ENCODE results near the gene EOMES. TPM values are rescaled to one million over a fixed set of nuclear protein-coding genes. Genes with fewer than 3 reads are reported as not detected.

The EOMES gene
- total RNA-seq, 1 experiment from 2014 or later = 0.20 TPM

DNA sequence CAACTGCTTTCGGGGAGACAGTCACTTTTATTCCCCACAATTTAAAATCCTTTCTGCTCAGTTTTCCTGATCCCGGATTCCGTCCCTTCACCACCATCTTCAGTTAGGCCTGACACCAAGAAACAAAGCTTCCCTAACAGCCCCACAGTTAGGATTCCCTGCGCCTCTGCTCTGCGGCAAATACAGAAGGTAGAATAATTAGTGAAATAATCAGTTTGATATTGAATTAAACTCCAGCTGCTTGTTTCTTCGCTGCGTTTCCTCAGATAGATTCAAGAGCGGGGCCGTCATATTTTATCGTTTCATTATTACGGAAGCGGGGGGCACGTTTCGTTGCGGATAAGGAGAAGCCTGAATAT lies 1.3 kb upstream of the EOMES start:
- no peak for DNase-seq (ENCODE audit: low spot score)
- in situ Hi-C loops (cut with HindIII; ENCODE audit: low sequenced_read_pairs) = no loop called here

DNA sequence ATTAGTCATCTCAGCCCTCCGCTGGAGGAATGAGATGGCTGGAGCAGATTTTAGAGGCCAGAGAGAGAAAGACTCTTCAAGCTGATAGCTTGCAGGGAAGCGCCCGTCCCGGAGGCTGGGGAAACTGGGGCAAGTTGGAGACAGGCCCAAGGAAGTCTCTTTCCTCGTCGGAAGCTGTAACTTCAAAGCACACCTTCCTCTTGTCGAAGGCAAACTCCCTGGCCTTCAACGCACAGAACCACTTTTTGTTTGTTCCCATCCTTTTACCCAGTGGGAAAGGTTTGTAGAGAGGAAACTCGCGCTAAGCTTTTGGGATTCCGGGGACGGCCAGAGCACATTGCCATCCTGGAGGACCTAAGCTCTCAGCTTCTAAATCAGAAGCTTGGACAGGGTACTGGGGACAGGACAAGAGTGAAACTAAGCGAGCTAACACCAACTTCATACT lies 900 bp upstream of the EOMES start:
- DNase-seq (ENCODE audit: low spot score) = peak; percentile 9
- in situ Hi-C loops (cut with HindIII; ENCODE audit: low sequenced_read_pairs) = no loop called here

DNA sequence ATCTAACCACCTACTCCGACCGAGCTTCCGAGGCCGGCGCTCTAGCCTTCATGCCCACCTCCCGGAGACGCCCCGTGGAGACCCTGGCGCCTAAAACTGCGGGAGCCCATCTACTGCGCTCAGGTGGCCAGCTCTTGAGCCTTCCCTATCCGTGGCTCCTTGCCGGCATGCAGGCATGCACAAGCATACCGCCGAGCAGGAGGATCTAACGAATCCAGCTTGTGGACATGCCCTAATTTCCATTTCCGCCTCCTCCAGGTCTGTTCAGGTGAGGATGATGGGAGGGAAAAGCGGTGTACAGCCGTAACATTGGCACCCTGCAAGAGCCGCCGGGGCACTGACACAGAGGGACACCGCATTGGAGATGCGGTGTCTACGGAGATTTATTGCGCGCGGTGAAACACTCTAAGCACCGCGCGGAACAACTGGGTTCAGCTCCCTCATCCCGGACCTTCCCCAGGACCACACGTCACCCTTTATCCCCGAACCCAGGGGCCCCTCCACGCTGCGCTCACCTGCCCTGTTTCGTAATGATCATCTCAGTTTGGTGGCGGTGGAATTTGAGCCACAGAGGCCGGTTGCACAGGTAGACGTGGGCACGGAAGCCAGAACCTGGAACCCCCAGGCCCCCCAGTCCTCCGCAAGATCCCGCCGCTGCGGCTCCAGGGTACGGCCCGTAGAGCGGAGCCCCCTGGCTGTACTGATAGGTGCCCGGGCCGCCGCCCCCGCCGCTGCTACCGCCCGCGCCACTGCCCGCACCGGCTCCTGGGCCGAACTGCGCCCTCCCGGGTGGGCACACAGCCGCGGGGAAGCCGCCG lies 1.0 kb downstream of the EOMES start:
- in situ Hi-C loops (cut with HindIII; ENCODE audit: low sequenced_read_pairs) = no loop called here
- peak; percentile 85 for DNase-seq (ENCODE audit: low spot score)

DNA sequence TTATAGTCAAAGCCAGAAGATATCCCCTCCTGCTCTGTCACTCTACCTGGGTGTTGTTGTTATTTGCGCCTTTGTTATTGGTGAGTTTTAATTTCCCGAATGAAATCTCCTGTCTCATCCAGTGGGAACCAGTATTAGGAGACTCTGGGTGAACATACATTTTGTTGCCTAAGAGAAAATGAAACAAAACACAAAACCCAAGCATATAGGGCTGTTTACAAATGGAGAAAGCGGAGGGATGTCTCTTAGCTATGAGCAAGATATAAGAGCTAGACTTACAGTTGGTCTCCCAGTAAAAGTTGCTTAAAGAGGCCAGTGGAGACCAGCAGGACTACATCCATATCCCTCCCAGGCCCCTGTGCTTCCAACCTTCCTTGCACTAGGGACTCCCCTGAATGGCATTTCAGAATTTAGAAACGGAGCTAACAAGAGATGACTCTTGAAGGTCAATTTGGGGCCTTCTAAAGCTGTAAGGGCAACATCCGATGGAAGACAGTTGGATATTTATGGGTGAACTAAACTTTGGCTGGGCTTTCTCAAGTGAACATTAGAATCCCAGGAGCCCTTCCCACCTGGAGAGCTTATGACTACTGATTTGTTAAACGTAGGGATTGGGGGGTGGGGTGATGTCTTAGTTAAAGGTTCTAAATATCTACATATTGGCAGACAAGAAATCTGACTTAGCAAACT lies 2.7 kb downstream of the EOMES start:
- DNase-seq (ENCODE audit: low spot score) = peak; percentile 16
- in situ Hi-C loops (cut with HindIII; ENCODE audit: low sequenced_read_pairs) = no loop called here

DNA sequence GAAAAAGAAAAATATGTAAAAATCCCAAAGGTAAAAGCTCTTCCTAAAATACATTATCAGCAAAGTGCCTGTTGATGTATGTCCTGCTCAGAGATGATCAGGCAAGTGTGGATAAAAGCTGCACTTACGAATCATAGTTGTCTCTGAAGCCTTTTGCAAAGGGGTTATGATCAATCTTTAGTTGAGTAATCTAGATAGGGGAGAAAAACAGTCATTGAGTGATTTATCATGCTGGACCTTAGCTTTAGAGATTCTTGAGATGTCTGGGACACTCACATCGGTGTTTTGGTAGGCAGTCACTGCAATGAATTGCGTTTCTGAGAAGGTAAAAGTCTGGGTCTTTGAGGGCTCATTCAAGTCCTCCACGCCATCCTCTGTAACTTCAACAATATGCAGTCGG lies 3.7 kb downstream of the EOMES start:
- in situ Hi-C loops (cut with HindIII; ENCODE audit: low sequenced_read_pairs) = no loop called here

DNA sequence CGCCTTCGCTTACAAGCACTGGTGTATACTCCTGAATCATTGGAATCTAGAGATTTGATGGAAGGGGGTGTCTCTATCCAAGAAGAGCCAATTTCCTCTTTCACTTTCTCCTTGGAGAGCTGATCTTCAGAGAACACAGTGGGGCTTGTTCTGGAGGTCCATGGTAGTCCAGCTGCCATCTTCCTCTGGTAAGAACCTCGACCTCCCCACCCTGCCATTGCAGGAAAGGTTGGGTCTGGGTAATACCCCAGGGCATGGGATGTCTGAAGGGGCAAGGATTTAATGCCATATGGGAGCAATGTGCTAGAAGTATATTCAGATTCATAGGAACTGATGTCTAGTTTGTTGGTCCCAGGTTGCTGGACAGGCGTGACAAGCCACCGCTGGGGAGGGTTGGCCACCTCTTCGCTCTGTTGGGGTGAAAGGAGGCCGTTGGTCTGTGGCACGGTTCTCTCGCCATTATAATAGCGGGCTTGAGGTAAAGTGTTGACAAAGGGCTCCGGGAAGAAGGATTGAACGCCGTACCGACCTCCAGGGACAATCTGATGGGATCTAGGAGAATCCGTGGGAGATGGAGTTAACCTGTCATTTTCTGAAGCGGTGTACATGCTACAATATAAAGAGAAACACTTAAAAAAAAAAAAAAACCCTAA lies 4.8 kb downstream of the EOMES start:
- in situ Hi-C loops (cut with HindIII; ENCODE audit: low sequenced_read_pairs) = no loop called here
- DNase-seq (ENCODE audit: low spot score) = no peak

More for the DNA sequence above, 3.7 kb downstream of the EOMES start:
- DNase-seq (ENCODE audit: low spot score) = no peak

DNA sequence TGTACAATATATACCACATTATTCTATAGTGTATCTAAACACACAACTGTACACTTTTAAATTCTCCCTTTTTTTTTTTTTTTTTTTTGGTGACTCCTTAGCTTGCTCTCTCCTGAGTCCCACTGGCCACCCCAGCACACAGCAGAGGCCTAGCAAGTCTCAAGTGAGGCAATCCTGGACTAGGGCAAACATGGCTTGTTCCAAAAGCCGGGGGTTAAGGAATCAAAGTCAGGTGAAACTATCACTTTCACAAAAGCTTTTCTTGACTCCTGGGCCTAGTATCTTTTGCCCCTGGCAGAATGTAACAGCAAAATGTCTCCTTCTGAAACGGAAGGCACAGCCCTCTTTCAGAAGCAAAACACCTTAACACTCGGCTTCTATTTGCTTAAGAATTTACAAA lies 5.8 kb downstream of the EOMES start:
- no peak for DNase-seq (ENCODE audit: low spot score)
- in situ Hi-C loops (cut with HindIII; ENCODE audit: low sequenced_read_pairs) = no loop called here

DNA sequence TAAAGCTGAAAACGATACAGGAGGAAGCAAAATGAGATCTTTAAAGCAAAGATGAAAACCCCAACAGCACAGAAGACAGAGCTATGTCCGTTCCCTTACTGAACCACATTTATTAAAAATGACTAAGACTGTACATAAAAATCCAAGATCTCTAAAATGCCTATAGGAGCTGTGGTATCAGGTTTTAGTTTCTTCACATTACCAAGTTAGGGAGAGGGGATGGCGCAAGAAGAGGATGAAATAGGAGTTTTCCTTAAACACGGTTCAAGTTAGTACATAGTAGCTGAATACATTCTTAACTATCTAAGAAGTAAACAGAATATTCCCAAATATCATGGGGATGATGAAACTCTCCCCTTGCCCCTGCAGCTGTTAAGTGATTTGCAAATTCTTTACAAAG lies 6.3 kb downstream of the EOMES start:
- DNase-seq (ENCODE audit: low spot score) = peak; percentile 7
- in situ Hi-C loops (cut with HindIII; ENCODE audit: low sequenced_read_pairs) = no loop called here

DNA sequence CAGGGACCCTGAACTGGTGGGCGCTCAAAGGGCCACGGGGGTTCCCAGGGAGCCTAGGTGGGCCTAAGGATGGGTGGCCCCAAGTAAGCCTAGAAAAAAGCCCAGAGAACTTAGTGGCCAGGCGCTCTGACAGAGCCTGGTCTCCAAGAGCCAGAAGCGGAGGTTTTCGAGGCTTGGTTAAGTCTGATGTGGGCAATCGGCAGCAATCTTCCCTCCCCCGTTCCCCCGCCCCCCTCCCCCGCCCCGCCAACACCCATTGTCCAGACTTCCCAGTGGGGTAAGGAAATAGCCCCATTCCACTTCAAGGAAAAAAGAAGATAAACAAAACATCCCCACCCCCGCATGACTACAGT lies 6.7 kb downstream of the EOMES start:
- in situ Hi-C loops (cut with HindIII; ENCODE audit: low sequenced_read_pairs) = no loop called here

DNA sequence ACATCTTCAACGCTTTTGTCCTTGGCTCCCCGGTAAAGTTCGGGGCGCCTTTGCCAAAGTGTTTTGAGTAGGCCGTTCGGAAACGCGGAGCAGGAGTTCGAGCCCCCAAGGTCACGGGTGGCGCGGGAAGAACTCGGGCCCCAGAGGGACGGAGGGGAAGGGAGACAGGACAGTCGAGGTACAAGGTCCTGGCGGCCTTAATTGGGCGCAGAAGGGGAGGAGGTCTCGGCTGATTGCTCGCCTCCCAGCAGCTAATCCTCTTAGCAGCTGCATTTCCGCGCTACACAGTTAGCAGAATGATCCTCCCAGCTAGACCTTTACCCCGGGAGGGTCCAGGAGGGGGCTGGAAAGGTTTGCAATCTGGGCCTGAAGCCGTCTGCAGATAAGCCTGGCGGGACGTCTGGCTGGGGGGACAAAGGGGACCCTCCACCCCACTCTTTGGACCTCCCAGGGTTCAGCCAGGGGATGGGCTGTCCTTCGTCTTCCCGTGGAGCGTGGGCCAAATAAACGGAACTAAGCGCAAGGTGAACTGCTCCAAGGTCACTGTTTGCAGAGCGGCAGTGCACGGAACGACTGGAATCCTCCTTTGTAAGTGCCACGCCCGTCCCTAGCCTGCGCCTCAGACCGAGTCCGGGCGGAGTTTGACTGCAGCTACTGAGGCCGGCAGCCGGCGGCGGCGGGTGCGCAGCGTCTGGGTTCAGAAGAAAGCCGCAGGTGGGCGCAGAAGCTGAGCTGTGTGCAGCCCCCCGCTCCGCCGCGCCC lies 7.2 kb downstream of the EOMES start:
- in situ Hi-C loops (cut with HindIII; ENCODE audit: low sequenced_read_pairs) = no loop called here
- DNase-seq (ENCODE audit: low spot score) = no peak

More for the DNA sequence above, 6.7 kb downstream of the EOMES start:
- no peak for DNase-seq (ENCODE audit: low spot score)

DNA sequence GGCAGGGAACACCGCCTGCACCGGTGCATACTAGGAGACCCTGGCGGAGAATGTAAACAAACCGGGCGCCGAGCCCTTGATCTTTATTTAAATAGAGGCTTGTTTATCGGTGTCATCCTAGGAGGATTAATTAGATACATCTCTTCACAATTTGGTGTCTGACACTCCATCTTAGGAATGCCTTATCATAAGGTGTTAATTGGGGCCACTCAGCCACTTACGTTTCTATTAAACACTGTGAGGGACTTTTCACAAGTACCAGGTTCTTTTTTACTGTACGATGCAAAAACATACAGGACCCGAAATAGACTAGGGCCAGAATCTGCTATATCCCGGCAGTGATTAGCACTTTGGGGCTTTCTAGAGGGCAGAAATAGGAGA lies 8.0 kb downstream of the EOMES start:
- in situ Hi-C loops (cut with HindIII; ENCODE audit: low sequenced_read_pairs) = no loop called here
- peak; percentile 39 for DNase-seq (ENCODE audit: low spot score)

DNA sequence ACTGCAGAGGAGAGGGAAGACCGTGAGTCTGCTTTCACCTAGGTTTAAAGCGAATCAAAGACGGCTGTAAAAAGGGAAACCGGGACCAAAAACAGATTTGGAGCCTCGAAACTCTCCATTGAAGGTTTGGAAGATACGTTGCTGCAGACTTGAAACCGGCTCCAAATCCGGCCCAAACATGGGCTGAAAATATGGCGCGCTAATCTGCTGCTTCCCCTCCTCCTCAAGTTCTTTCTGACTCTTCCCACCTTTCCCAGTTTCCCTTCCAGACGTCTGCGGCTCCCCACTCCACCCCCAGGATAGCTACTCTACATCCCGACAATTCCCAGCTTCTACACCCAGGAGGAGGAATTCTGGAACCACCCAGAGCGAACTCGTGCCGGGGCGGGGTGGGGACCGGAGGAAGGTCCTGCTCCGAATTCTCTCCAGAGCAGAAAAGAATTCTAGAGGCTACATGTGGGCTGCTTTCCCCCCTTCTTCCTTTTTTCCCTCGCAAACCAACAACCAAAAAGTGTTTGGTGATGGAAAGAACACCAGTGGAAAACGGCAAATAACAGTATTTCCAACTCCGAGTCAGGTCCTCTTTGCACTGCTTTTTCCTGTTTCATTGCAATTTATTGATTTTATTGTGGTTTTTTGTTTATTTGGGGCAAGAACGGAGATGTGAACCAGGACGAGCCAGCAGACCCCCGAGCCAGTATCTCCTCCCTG lies 8.5 kb downstream of the EOMES start:
- in situ Hi-C loops (cut with HindIII; ENCODE audit: low sequenced_read_pairs) = no loop called here
- DNase-seq (ENCODE audit: low spot score) = peak; percentile 54

DNA sequence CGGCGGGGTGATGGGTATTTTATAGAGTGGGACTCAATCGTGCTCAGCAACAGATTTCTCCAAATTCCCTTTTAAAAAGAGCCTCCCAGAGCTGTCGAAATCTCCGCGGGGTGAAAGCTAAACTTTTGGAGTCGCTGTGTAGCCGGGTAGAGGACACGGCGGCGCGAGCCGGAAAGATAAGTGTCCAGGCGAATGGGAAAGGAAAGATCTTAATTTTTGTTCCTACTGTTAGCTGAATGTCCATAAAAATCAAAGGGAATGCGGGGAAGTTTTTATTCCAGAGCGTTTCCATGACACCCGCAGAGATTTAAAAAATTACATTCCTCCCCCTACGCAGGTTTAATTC lies 9.1 kb downstream of the EOMES start:
- peak; percentile 49 for DNase-seq (ENCODE audit: low spot score)
- in situ Hi-C loops (cut with HindIII; ENCODE audit: low sequenced_read_pairs) = no loop called here

DNA sequence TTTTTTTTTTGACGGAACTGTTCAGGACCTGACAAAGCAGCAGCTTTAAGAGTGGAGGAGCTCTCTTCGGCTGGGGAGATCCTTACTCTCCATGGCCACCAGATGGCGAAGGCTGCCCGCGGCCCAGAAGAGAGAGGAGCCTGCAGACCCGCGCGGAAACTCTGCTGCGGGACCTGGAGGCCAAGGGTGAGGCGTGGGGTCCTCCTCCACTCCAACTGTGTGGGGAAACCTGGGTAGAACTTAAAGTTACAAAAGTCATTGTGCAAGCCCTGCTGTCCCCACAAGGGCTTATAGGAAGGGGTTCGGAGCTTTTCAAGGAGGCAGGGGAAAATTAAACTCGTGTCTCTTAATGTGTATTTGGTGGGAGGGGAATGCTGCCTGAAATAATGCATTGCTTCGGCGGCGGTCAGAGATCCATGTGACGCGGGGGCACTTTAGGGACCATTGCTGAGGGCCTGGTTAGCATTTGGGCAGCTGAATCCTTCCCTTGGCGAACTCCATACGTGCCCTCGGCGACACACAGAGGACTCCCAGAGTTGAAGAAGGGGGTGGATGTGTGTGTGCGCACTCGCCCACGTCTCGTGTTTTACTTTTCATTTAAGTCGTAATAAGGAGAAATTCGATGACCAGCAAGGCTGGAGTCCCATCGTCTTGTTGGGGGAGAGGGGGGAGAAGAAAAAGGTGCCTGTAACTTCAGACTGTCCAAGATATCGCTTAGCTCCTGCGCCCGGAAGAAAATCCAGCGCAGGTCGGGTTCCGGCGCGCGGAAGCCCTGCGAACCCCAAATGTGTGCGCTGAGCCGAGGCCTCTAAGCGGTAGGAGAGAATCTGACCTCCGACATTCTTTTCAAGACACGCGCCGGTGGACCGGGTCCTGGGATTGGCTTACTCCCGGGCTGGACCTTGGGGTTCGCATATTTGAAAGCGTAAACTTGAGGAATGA lies 9.7 kb downstream of the EOMES start:
- peak; percentile 87 for DNase-seq (ENCODE audit: low spot score)
- in situ Hi-C loops (cut with HindIII; ENCODE audit: low sequenced_read_pairs) = no loop called here

DNA sequence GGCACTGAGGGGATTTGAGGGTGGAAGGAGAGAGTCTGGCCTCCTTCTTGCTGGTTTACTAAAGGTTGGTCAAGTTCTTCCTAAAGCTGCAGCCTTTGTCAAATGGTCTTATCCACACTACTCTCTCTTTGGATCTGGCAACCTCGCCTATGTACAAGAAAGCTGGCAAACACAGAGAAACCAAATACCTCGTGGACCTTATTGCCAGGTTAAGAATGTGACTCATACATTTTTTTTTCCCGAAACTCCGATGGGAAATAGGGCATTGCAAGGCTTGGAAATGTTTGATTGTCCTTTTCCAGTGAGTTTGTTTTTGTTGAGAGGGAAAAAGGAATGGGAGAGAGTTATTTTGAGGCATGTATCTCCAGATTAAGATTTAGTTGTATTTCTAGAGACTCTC lies 13.9 kb downstream of the EOMES start:
- in situ Hi-C loops (cut with HindIII; ENCODE audit: low sequenced_read_pairs) = no loop called here
- DNase-seq (ENCODE audit: low spot score) = no peak

DNA sequence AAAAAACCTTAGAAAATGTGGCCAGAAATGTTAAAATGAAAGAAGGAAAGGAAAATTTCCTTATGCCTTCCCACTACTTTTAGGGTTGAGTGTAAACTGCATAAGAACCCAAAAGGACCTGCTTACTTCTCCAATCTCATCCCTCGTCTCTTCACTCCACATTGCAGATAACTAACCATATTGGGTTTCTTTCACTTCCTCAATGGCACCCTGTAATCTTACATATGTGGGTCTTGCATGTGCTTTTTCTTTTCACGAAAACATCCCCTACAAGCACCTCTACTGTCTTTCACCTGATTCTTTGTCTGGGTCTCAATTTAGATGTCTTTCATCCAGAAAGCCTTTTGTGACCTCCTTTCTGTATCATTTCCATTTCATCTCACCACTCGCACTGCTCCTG lies 23.1 kb downstream of the EOMES start:
- in situ Hi-C loops (cut with HindIII; ENCODE audit: low sequenced_read_pairs) = no loop called here
- DNase-seq (ENCODE audit: low spot score) = no peak

DNA sequence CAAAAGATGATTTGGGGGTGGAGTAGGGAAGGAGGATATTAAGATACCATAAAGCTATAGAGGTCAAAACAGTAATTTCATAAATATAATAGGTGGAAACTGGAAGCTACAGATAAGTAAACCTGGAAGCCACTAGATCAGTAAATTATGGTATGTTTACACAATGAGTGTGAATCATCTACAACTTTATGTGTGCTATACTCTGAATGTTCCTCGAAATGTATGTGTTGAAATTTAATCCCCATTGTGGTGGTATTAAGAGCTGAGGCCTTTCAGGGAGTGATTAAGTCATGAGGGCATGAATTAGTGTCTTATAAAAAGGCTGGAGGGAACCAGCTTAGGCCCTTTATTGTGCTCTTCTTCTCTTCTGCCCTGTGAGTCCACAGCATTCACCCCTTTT lies 25.2 kb downstream of the EOMES start:
- DNase-seq (ENCODE audit: low spot score) = no peak
- in situ Hi-C loops (cut with HindIII; ENCODE audit: low sequenced_read_pairs) = no loop called here

DNA sequence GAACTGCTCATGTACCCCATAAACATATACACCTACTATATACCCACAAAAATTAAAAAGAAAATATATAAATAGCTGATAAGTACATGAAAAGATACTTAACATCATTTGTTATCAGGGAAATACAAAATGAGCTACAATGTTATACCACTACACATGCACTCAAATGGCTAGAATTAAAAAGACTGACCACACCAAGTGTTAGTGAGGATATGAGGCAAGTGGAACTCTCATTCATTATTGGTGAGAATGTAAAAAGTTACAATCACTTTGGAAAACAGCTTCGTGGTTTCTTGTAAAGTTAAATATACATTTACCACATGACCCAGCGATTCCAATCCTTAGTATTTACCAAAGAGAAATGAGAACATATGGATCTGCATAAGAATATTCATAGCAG lies 26.5 kb downstream of the EOMES start:
- in situ Hi-C loops (cut with HindIII; ENCODE audit: low sequenced_read_pairs) = no loop called here
- DNase-seq (ENCODE audit: low spot score) = no peak

Measured in G401 (cell line).